HG02943 (cell line): ENCODE data around the gene COX6B2.

Experiments
- ATAC-seq: cut with Tn5 transposase; IDR thresholded peaks from one replicate; pipeline ENCODE4 v1.9.1; 2021; ENCODE audit warnings: mild to moderate bottlenecking, low read depth, moderate library complexity; ENCODE audit not compliant: unreplicated experiment

Gene COX6B2

DNA sequence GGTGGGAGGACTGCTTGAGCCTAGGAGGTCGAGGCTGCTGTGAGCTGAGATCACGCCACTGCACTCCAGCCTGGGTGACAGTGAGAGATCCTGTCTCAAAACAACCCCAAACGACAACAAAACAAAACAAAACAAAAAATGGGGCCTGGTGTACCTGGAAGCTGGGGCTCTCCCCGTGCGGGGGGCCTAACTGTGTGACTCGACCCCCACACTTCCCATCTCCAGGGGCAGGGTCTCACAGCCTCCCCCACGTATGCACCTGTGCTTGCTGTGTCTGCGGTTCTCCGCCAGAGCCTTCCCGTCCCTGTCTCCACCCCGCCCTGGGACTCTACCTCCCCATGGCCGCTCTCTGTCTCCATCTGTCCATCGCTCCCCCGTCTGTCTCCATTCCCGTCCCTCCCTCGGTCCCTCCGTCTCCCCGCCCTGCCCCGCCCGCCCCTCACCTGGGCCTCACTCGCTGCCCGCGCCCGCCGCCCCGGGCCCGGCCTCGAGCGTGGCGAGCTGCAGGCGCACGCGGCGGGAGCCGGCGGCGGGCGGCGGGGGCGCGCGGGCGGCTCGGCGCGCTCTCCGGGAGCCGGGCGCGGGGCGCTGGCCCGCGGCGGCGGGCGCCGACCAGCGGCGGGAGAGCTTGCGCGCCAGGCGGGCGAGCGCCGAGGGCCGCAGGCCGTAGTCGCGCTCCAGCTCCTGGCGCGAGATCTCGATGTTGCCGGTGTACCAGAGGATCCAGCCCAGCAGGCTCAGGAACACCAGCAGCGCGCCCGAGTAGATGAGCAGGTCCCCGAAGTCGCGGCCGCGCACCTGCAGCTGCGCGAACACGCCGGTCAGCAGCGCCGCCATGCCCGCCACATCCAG is 29.0 kb upstream of the COX6B2 start:
- no peak for ATAC-seq

DNA sequence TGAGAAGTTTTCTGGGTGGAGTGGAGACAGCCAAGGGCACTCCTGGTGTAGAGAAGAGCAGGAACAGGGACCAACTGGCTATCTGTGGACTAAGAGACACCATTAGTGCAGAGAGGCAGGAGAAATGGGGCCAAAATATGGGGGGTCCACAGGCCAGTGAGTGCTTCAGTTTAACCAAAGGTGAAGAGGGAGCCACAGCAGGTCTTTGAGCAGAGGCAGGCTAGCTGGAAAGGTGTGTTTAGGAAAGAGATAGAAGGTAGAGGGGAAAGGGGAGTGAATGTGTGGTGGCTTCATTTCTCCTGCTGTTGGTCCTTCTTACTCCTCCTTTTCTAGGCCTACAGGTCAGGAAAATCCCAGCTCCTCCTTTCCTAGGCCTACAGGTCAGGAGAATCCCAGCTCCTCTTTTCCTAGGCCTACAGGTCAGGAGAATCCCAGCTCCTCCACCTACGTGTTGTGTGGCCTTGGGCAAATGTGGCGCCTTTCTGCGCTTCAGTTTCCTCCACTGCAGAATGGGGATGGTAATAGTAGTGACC is 28.1 kb upstream of the COX6B2 start:
- ATAC-seq = no peak

DNA sequence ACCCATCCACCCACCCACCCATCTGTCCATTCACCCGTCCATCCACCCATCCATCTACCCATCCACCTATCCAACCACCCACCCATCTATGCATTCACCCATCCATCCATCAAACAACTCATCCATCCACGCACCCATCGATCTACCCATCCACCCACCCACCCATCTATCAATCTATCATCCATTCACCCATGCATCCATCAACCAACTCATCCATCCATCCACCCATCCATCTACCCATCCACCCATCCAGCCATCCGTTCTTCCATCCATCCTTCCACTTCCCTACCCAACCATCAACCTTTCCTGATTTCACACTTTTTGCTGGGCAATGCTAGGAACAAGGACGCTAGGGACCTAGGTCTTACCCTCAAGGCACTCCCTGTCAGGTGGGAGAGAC is 27.5 kb upstream of the COX6B2 start:
- ATAC-seq = no peak

DNA sequence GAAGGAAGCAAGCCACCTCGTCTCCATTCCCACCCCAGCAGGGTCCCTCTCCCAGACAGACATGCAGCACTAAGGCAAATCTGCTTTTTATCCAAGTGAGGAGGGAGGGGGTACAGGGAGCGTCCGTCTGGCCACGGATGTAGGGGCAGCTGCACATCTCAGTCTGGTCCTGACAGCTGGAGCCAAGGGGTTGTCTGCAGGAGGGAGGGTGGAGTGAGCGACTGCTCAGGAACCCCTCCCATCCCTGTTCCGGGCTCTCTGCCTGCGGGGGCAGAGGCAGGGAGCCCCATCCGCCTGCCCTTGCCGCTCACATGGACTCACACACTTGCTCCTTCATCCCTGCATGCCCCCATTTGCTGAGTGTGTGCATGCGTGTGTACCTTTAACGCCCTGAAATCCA is 24.7 kb upstream of the COX6B2 start:
- no peak for ATAC-seq

GRCh38 chr19:55377356-55378131 is 23.0 kb upstream of the COX6B2 start:
- no peak for ATAC-seq

- no peak for ATAC-seq
Measured at GRCh38 chr19:55376241-55376933, 21.9 kb upstream of the COX6B2 start, which contains the start of gene TMEM190. Gene TMEM190 (plus strand): TSS chr19:55376826. CDS start chr19:55376854, 28 bp downstream.

DNA sequence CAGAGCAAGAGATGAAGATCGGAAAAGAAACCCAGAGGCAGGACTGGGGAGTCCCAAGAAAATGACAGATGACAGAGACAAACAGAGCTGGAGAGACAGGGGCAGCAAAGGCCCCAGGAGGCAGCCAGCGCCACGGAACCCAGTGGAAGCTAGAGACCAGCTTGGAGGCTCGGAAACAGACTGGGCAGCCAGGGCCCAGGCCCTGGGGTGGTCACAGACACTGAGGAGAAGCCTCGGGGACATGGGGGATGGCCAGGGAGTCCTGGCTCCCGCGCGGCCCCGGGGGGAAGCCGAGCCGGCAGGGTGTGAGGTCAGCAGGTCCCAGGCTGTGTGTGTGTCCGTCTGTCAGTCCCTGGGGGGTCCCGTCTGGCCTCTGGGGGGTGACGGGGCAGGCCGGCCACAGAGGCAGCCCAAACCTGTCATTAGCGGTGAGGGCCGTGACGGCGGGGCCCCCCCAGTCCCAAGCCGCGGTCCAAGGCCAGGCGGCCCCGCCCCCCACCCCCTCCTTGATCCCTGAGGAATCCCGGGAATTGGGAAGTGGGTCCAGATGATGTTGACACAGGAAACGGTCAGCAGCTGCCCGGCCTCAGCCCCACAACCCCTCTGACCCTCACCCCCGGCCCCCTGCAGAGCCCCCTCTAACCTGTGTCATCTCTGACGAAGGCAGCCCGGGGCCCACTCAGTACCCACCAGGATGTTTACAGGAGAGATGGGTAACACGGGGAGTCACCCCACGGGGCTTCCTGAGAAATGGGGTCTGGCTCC is 19.7 kb upstream of the COX6B2 start:
- ATAC-seq = no peak

GRCh38 chr19:55373306-55373992 is 18.9 kb upstream of the COX6B2 start:
- no peak for ATAC-seq

DNA sequence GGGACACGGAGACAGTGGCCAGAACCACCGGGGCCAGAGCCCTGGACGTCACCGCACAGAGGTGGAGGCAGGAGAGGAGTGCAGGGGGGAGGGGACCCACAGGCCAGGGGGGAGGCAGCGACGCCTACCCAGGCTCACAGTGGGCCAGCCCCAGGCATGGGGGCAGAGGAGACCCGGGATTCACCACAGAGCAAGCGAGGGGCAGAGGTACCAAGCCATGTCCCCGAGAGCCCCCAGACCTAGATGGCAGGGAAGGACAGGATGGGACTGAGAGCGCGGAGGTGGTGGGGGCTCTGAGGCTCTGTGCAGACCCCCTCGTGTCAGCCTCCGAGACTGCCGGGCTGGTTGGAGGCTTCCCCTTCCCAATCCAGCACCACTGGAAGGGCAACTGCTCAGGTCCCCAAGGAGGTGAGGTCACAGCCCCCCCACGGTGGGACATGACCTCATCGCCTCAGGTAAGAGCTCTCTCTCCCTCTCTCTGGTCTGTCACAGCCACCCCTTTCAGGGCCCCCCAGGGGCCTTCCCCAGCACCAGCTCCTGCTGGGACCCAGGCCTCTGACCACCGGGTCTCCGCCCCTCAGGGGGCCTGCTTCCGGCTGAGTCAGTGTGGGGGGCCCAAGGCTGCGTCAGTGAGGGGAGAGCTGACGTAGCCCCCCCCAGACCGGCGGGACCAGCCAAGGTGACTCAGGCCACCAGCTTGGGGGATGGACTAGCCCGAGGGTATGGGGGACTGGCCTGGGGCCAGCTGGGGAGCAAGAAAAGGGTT is 18.0 kb upstream of the COX6B2 start:
- no peak for ATAC-seq

GRCh38 chr19:55370305-55370988 is 15.9 kb upstream of the COX6B2 start, which contains the start of gene IL11:
Gene IL11 (minus strand): TSS chr19:55370463. CDS start chr19:55370310, 153 bp downstream.
- no peak for ATAC-seq

DNA sequence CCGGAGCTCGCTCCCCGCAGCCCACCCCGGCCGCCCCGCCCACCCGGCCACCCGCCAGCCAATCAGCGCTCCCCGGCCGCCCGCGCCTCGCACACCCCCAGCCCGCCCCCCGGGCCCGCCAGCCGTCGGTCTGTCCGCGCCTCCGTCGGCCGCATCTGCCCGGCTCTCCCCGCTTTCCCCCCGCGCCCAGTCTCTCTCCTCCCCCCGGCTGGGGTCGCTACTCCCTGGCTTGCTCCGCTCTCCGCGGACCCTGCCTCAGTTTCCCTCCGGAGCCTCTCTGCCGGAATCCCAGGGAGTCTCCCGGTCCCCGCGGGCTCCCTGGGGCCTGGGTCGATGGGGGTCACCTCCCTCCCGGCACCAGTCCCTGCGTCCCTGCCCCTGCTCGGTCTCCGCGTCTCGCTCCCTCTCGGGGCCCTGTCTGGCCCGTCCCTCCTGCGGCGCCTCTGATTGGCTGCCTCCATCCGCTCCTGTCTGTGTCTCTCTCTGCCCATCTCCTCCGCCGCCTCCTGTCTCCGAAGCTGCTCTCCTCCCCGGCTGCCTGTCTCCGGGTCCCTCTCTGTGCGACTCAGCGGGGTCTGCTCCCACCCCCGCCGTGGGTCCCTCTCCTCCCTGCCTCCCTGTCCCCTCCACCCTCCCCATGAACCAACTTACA is 15.3 kb upstream of the COX6B2 start:
- ATAC-seq = no peak

DNA sequence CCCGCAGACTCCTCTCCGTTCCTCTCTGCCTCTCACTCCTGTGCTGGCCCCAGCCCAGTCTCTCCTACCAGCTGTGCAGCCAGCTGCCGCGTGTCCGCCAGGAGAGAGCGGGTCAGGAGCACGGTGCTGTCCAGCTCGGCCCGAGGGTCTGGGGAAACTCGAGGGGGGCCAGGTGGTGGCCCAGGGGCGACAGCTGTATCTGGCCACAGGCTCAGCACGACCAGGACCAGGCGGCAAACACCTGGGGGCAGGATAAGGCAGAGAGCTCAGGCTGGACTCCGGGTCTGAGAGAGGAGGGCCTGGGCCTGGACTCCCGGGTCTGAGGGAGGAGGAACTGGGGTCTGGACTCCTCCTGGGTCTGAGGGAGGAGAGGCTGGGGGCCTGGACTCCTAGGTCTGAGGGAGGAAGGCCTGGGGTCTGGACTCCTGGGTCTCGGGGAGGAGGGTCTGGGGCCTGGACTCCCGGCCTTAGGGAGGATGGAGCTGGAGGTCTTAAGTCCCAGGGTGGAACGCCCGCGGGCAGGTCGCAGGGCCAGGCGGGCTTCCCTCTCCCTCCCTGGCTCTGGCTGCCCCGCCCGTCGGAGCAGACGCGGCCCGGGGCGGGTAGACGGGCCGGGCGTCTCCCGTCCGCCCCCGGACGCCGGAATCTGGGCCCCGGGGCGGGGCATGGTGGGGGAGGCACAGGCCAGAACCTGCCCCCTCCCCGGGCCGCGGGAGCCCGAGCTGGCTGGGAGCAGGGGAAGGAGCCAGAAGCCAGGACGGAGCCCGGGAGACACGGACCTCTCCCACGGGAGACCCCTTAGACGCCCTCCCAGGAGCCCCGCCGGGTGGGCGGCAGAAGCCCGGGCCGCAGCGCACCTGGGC is 14.4 kb upstream of the COX6B2 start:
- no peak for ATAC-seq

- no peak for ATAC-seq
Measured at GRCh38 chr19:55368106-55368505, 13.6 kb upstream of the COX6B2 start.

GRCh38 chr19:55366790-55367189 is 12.3 kb upstream of the COX6B2 start:
- no peak for ATAC-seq

DNA sequence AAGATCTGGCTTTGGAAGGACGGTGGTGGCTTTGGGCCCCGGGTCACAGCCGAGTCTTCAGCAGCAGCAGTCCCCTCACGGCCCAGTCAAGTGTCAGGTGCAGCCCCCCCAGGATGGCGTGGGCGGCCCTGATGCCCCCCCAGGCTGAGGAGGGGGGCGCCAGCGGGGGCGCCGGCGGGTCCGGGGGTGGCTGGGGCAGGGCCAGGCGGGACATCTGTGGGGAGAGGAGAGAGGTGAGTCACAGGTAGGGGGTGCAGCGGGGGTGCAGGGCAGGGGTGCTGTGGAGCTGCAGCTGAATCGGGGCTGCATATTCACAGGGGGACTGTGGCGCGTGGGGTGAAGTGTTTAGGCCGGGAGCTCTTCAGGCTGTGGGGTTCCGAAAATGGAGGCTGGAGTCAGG is 11.4 kb upstream of the COX6B2 start:
- ATAC-seq = no peak

- ATAC-seq = no peak
Measured at GRCh38 chr19:55365245-55365644, 10.7 kb upstream of the COX6B2 start.
